ENCODE results near the gene URB2.

Gene URB2

GRCh38 chr1:229625915-229626831, at the start of gene URB2, which contains the start of gene TAF5L:
Gene URB2 (plus strand): TSS chr1:229626247. CDS start chr1:229627634, 1,387 bp downstream.
Gene TAF5L (minus strand): TSS chr1:229626122. CDS start chr1:229614482, 11,640 bp downstream.
- peak within 1 kb of the TSS; percentile 96 for H3K4me3 ChIP-seq (ENCODE audit: low read depth, low read length)
- DNase-seq (ENCODE audit: low read depth), result peak; percentile 72
- TF ChIP-seq CTCF (IDR thresholded peaks at IDR 0.05; ENCODE audit: control insufficient read depth, extremely low read depth, insufficient read depth), result no peak

- TF ChIP-seq CTCF (IDR thresholded peaks at IDR 0.05; ENCODE audit: control insufficient read depth, extremely low read depth, insufficient read depth), result peak; percentile 18; the same call in 1 of the 2 replicates
- H3K4me3 ChIP-seq (ENCODE audit: low read depth, low read length), result no peak overlapping the region
- DNase-seq (ENCODE audit: low read depth), result no peak
Observed at GRCh38 chr1:229578168-229579058, 47.6 kb upstream of the URB2 start.

- no peak for TF ChIP-seq CTCF (IDR thresholded peaks at IDR 0.05; ENCODE audit: control insufficient read depth, extremely low read depth, insufficient read depth)
- no peak overlapping the region for H3K4me3 ChIP-seq (ENCODE audit: low read depth, low read length)
- peak; percentile 81 for DNase-seq (ENCODE audit: low read depth)
Observed at GRCh38 chr1:229579059-229579673, 46.9 kb upstream of the URB2 start.

- DNase-seq (ENCODE audit: low read depth), result no peak
- no peak for TF ChIP-seq CTCF (IDR thresholded peaks at IDR 0.05; ENCODE audit: control insufficient read depth, extremely low read depth, insufficient read depth)
- H3K4me3 ChIP-seq (ENCODE audit: low read depth, low read length), result no peak overlapping the region
Observed at GRCh38 chr1:229581485-229581884, 44.6 kb upstream of the URB2 start.

- no peak for TF ChIP-seq CTCF (IDR thresholded peaks at IDR 0.05; ENCODE audit: control insufficient read depth, extremely low read depth, insufficient read depth)
- peak; percentile 77 for DNase-seq (ENCODE audit: low read depth)
- H3K4me3 ChIP-seq (ENCODE audit: low read depth, low read length), result no peak overlapping the region
Observed at GRCh38 chr1:229582011-229582694, 43.9 kb upstream of the URB2 start.

GRCh38 chr1:229582715-229583114, 43.3 kb upstream of the URB2 start:
- DNase-seq (ENCODE audit: low read depth), result no peak
- no peak overlapping the region for H3K4me3 ChIP-seq (ENCODE audit: low read depth, low read length)
- no peak for TF ChIP-seq CTCF (IDR thresholded peaks at IDR 0.05; ENCODE audit: control insufficient read depth, extremely low read depth, insufficient read depth)
